HG02943 (cell line): ENCODE results near the gene SLC35F6.
"Not testable (repeated sequence)": the region's sequence is repeated elsewhere in the genome, so short reads cannot be mapped to it uniquely, and the experiment has no call there.

ENCODE experiments used
- ATAC-seq: cut with Tn5 transposase; IDR thresholded peaks from one replicate; pipeline ENCODE4 v1.9.1; 2021; ENCODE audit warnings: mild to moderate bottlenecking, low read depth, moderate library complexity; ENCODE audit not compliant: unreplicated experiment

The SLC35F6 gene

GRCh38 chr2:26780203-26780760 is 16.2 kb downstream of the SLC35F6 start:
- ATAC-seq: no peak

GRCh38 chr2:26782876-26783704 is 19.0 kb downstream of the SLC35F6 start:
- no peak for ATAC-seq

GRCh38 chr2:26784570-26785234 is 20.6 kb downstream of the SLC35F6 start:
- ATAC-seq: no peak

- peak; percentile 98 for ATAC-seq
Observed at GRCh38 chr2:26785431-26786206, 21.5 kb downstream of the SLC35F6 start, which contains the start of gene CENPA. Gene CENPA (plus strand): TSS chr2:26786056. CDS start chr2:26786197, 141 bp downstream.

GRCh38 chr2:26786207-26787028 is 22.3 kb downstream of the SLC35F6 start:
- peak; percentile 7 for ATAC-seq

GRCh38 chr2:26792720-26793119 is 28.6 kb downstream of the SLC35F6 start:
- ATAC-seq: no peak

GRCh38 chr2:26793518-26793917 is 29.4 kb downstream of the SLC35F6 start:
- ATAC-seq: no peak

- not testable (repeated sequence) for ATAC-seq
Observed at GRCh38 chr2:26795135-26795534, 31.1 kb downstream of the SLC35F6 start.

- no peak for ATAC-seq
Observed at GRCh38 chr2:26801328-26801727, 37.2 kb downstream of the SLC35F6 start.

GRCh38 chr2:26801796-26802195 is 37.7 kb downstream of the SLC35F6 start:
- no peak for ATAC-seq

- no peak for ATAC-seq
Observed at GRCh38 chr2:26805241-26805676, 41.2 kb downstream of the SLC35F6 start.

GRCh38 chr2:26807788-26808460 is 43.8 kb downstream of the SLC35F6 start:
- ATAC-seq: no peak

GRCh38 chr2:26809211-26809610 is 45.1 kb downstream of the SLC35F6 start:
- no peak for ATAC-seq

GRCh38 chr2:26809876-26810577 is 45.9 kb downstream of the SLC35F6 start:
- no peak for ATAC-seq

- ATAC-seq: no peak
Observed at GRCh38 chr2:26811261-26811660, 47.2 kb downstream of the SLC35F6 start.

- ATAC-seq: no peak
Observed at GRCh38 chr2:26811791-26812694, 48.0 kb downstream of the SLC35F6 start.

- no peak for ATAC-seq
Observed at GRCh38 chr2:26812731-26813130, 48.6 kb downstream of the SLC35F6 start.
